Stomach (tissue), 9 donors: ENCODE data around the gene OCIAD1. TPM values are rescaled to one million over a fixed set of nuclear protein-coding genes. Genes with fewer than 3 reads are reported as not detected.

Source experiments
- DNase-seq, 2 donors: peaks; one replicate each; pipeline versions ENCODE4 v3.0.0 to v3.0.0-alpha.2; 2013 to 2019
- H3K27ac ChIP-seq, 5 donors: fragments of 200-600 bp in 4 of 5; sonication (generic) in 4 of 5; one replicate each; pipeline ENCODE4 v1.5.1; 2013 to 2019; ENCODE audit warnings: mild to moderate bottlenecking in 1 of 5, moderate library complexity in 1 of 5
- H3K27me3 ChIP-seq, 3 donors: fragments of 200-600 bp; sonication (generic); one replicate each; pipeline ENCODE4 v1.5.1; 2017 to 2019; ENCODE audit warnings: mixed run types in 1 of 3
- H3K36me3 ChIP-seq, 4 donors: fragments of 200-600 bp; sonication (generic); 1 replicate in 3 of 4; 2 replicates in 1 of 4; pipeline ENCODE4 v1.5.1; 2016 to 2019
- H3K4me1 ChIP-seq, 4 donors: fragments of 200-600 bp; sonication (generic); one replicate each; pipeline ENCODE4 v1.5.1; 2016 to 2019
- H3K4me3 ChIP-seq, 4 donors: fragments of 200-600 bp; sonication (generic) in 3 of 4; one replicate each; pipeline ENCODE4 v1.5.1; 2016 to 2019; ENCODE audit warnings: mild to moderate bottlenecking in 1 of 4
- H3K9me3 ChIP-seq, 4 donors: fragments of 200-600 bp; sonication (generic); one replicate each; pipeline ENCODE4 v1.5.1; 2016 to 2019
- CTCF ChIP-seq, 7 experiments: fragments of 450-650 bp in 4 of 7; fragments of 200-600 bp in 3 of 7; sonication (generic) in 3 of 7; IDR thresholded peaks; one replicate each; pipeline ENCODE4 v1.5.1; 2016 to 2019; ENCODE audit warnings: antibody characterized with exemption in 7 of 7, control low read depth in 2 of 7, mild to moderate bottlenecking in 1 of 7
- EP300 ChIP-seq: sonication (generic); formaldehyde crosslinking; IDR thresholded peaks from one replicate; pipeline ENCODE4 v1.6.1; 2017; ENCODE audit warnings: antibody characterized with exemption
- POLR2A ChIP-seq, 4 donors: fragments of 450-650 bp; IDR thresholded peaks; one replicate each; pipeline ENCODE4 v1.6.1; 2016; ENCODE audit warnings: antibody characterized with exemption in 4 of 4, control low read depth in 2 of 4, mild to moderate bottlenecking in 1 of 4, moderate library complexity in 1 of 4
- POLR2AphosphoS5 ChIP-seq, 3 donors: sonication (generic); formaldehyde crosslinking; IDR thresholded peaks; one replicate each; pipeline ENCODE4 v1.6.1; 2016; ENCODE audit warnings: antibody characterized with exemption in 3 of 3
- WGBS, 5 donors: extraction: QIAGEN DNeasy Blood & Tissue Kit in 3 of 5; methylation state at CpG; one replicate each; pipeline versions ENCODE4 v1.1.5 to v1.1.7; 2013 to 2018; 5-methylcytosine and 5-hydroxymethylcytosine counted together
- intact Hi-C: fragments of 100-400 bp; cut with DNase I; formaldehyde crosslinking; loops from one replicate; pipeline ENCODE4 v1.15.1; 2023; ENCODE audit warnings: low total_unique reads
- polyA plus RNA-seq, 3 donors: library from polyadenylated mRNA; stranded (reverse); fragments of 200-250 nt; gene quantifications; one replicate each; pipeline ENCODE4 v1.2.3, GENCODE V29; 2013
- total RNA-seq, 5 donors: library from RNA; depleted of rRNA; stranded (reverse); fragments of >200 nt; gene quantifications; one replicate each; pipeline versions ENCODE4 v1.1.0 to v1.2.3, GENCODE V29; 2014 to 2016
- donor health status: healthy with polysubstance abuse.
- donor health status: Bipolar disorder and iron deficiency.
- donor health status: healthy.

OCIAD1 gene
- total and polyA plus RNA-seq, 8 donors: 24.0 to 142 (median 85.5) TPM

GRCh38 chr4:48827622-48828021 is 3.3 kb upstream of the OCIAD1 start:
- no peak for DNase-seq
- Histone ChIP-seq H3K27ac (no peak overlapping the region), H3K4me1 (peaks cover 4 to 15% (median 10%) of the 10 kb centered on the region in 4 donors), H3K36me3 (no peaks in the 10 kb centered on the region), H3K9me3 (no peaks in the 10 kb centered on the region), H3K27me3 (peaks cover 0 to 8% (median 0%) of the 10 kb centered on the region in 3 donors), H3K4me3 (no peak overlapping the region)
- intact Hi-C loops: no loop called here
- 90 to 96% (median 91%) methylated on average over 5 of the region's 5 CpGs for WGBS, 5 donors
- no peak for TF ChIP-seq POLR2AphosphoS5 (IDR thresholded peaks at IDR 0.05)
- TF ChIP-seq POLR2A (IDR thresholded peaks at IDR 0.05): no peak
- TF ChIP-seq EP300: no peak
- TF ChIP-seq CTCF (IDR thresholded peaks at IDR 0.05): no peak

- 0 to 2% (median 0%) methylated on average over 8 to 10 of the region's 10 CpGs for WGBS, 5 donors
- TF ChIP-seq CTCF (IDR thresholded peaks at IDR 0.05): no peak
- no peak for TF ChIP-seq POLR2AphosphoS5 (IDR thresholded peaks at IDR 0.05)
- no peak for TF ChIP-seq EP300
- TF ChIP-seq POLR2A (IDR thresholded peaks at IDR 0.05): no peak
- intact Hi-C loops: no loop called here
- Histone ChIP-seq H3K9me3 (no peaks in the 10 kb centered on the region), H3K27ac (peak overlapping the region; percentile 89 to 96 (median 95)), H3K36me3 (peaks cover 20 to 33% (median 30%) of the 10 kb centered on the region in 4 donors), H3K4me3 (peak overlapping the region; percentile 74 to 83 (median 76)), H3K27me3 (no peaks in the 10 kb centered on the region), H3K4me1 (peaks cover 10 to 28% (median 18%) of the 10 kb centered on the region in 4 donors)
- no peak for DNase-seq
Observed at GRCh38 chr4:48831532-48832030, 693 bp downstream of the OCIAD1 start.

- intact Hi-C loops: no loop called here
- peaks cover 10 to 28% (median 18%) of the 10 kb centered on the region in 4 donors for H3K4me1 ChIP-seq
Observed at GRCh38 chr4:48832571-48832970, 1.7 kb downstream of the OCIAD1 start.

GRCh38 chr4:48836658-48837057 is 5.8 kb downstream of the OCIAD1 start:
- H3K4me1 ChIP-seq: peaks cover 10 to 45% (median 20%) of the 10 kb centered on the region in 4 donors

More at GRCh38 chr4:48832571-48832970, 1.7 kb downstream of the OCIAD1 start:
- Histone ChIP-seq H3K27me3 (no peaks in the 10 kb centered on the region), H3K27ac (no peak overlapping the region), H3K36me3 (peaks cover 28 to 43% (median 40%) of the 10 kb centered on the region in 4 donors), H3K9me3 (no peaks in the 10 kb centered on the region), H3K4me3 (peak overlapping the region in 3 of 4 donors; percentile 74 to 76 (median 76))
- WGBS, 5 donors: 39 to 66% (median 53%) methylated on average over 5 of the region's 5 CpGs
- TF ChIP-seq POLR2A (IDR thresholded peaks at IDR 0.05) (no peak), EP300 (no peak), POLR2AphosphoS5 (IDR thresholded peaks at IDR 0.05) (no peak), CTCF (IDR thresholded peaks at IDR 0.05) (no peak)
- DNase-seq: peak in 1 of 2 donors; percentile 17

More at GRCh38 chr4:48836658-48837057, 5.8 kb downstream of the OCIAD1 start:
- 91 to 97% (median 95%) methylated on average over 4 of the region's 4 CpGs for WGBS, 5 donors
- Histone ChIP-seq H3K27me3 (no peaks in the 10 kb centered on the region), H3K36me3 (peaks cover 34 to 79% (median 78%) of the 10 kb centered on the region in 4 donors), H3K9me3 (no peaks in the 10 kb centered on the region), H3K4me3 (no peak overlapping the region), H3K27ac (no peak overlapping the region)
- intact Hi-C loops: no loop called here
- no peak for TF ChIP-seq EP300
- no peak for TF ChIP-seq POLR2A (IDR thresholded peaks at IDR 0.05)
- TF ChIP-seq CTCF (IDR thresholded peaks at IDR 0.05): no peak
- no peak for TF ChIP-seq POLR2AphosphoS5 (IDR thresholded peaks at IDR 0.05)
- no peak for DNase-seq
